NCI-H510A treated with DMSO at 0.1 percent for 48 hours (cell line): ENCODE measurements around the gene ZC3H12D.
A peak's percentile ranks its signal among the peaks of the same experiment; 100 is the strongest.
"Not testable (repeated sequence)": the region's sequence is repeated elsewhere in the genome, so short reads cannot be mapped to it uniquely, and the experiment has no call there.

ENCODE experiments used
- DNase-seq: peaks from one replicate; lab custom pipeline; 2025; lab: John Stamatoyannopoulos, UW

Gene ZC3H12D

GRCh38 chr6:149484733-149485700 lies at the start of gene ZC3H12D:
TSS of gene ZC3H12D (minus strand) at chr6:149485014. CDS start at chr6:149474543, 10,471 bp downstream.
- no peak for DNase-seq

- DNase-seq, result no peak
Observed at GRCh38 chr6:149529650-149530049, 44.8 kb upstream of the ZC3H12D start.

- DNase-seq, result no peak
Observed at GRCh38 chr6:149515494-149515893, 30.7 kb upstream of the ZC3H12D start.

- no peak for DNase-seq
Observed at GRCh38 chr6:149513915-149514314, 29.1 kb upstream of the ZC3H12D start.

GRCh38 chr6:149510793-149511512 lies 26.1 kb upstream of the ZC3H12D start:
- DNase-seq, result no peak

GRCh38 chr6:149508485-149508884 lies 23.7 kb upstream of the ZC3H12D start:
- no peak for DNase-seq

- DNase-seq, result no peak
Observed at GRCh38 chr6:149503872-149504271, 19.1 kb upstream of the ZC3H12D start.

GRCh38 chr6:149503276-149503675 lies 18.5 kb upstream of the ZC3H12D start:
- DNase-seq, result no peak

- DNase-seq, result no peak
Observed at GRCh38 chr6:149501768-149502167, 17.0 kb upstream of the ZC3H12D start.

GRCh38 chr6:149501201-149501600 lies 16.4 kb upstream of the ZC3H12D start:
- DNase-seq, result no peak

- DNase-seq, result no peak
Observed at GRCh38 chr6:149500096-149500495, 15.3 kb upstream of the ZC3H12D start.

- no peak for DNase-seq
Observed at GRCh38 chr6:149499066-149499465, 14.3 kb upstream of the ZC3H12D start.

GRCh38 chr6:149497365-149497764 lies 12.6 kb upstream of the ZC3H12D start:
- DNase-seq, result no peak

- not testable (repeated sequence) for DNase-seq
Observed at GRCh38 chr6:149496597-149496996, 11.8 kb upstream of the ZC3H12D start.

- DNase-seq, result not testable (repeated sequence)
Observed at GRCh38 chr6:149495349-149496016, 10.7 kb upstream of the ZC3H12D start.

- DNase-seq, result not testable (repeated sequence)
Observed at GRCh38 chr6:149494810-149495209, 10.0 kb upstream of the ZC3H12D start.

GRCh38 chr6:149493761-149494320 lies 9.0 kb upstream of the ZC3H12D start:
- DNase-seq, result peak; percentile 36

- DNase-seq, result no peak
Observed at GRCh38 chr6:149492798-149493343, 8.1 kb upstream of the ZC3H12D start.

GRCh38 chr6:149489967-149490366 lies 5.2 kb upstream of the ZC3H12D start:
- no peak for DNase-seq

- no peak for DNase-seq
Observed at GRCh38 chr6:149488815-149489214, 4.0 kb upstream of the ZC3H12D start.

- DNase-seq, result no peak
Observed at GRCh38 chr6:149487316-149487715, 2.5 kb upstream of the ZC3H12D start.
